ENCODE results near the gene CENPP. TPM values are rescaled to one million over a fixed set of nuclear protein-coding genes. Genes with fewer than 3 reads are reported as not detected.
A peak's percentile ranks its signal among the peaks of the same experiment; 100 is the strongest.

Gene CENPP
- total RNA-seq: 5.4 TPM
- long read RNA-seq, partial matches to known transcripts: 0 of 2 reads
- long read RNA-seq, other reads (novel, unspliced or antisense): 0 of 2 reads

GRCh38 chr9:92325269-92325990, at the start of gene CENPP, which contains the start of gene NOL8:
CENPP (plus strand) TSS chr9:92325953.
NOL8 (minus strand) TSS chr9:92325350; CDS start chr9:92324161, 1,189 bp downstream.
- Histone ChIP-seq H3K27me3 (ENCODE audit: low read depth) (no peaks in the 10 kb centered on the region), H3K36me3 (peaks cover 30% of the 10 kb centered on the region), H3K4me1 (peaks cover 40% of the 10 kb centered on the region), H3K27ac (replicated peaks) (peak within 1 kb of the TSS; percentile 97), H3K4me3 (peak within 1 kb of the TSS; percentile 88), H3K9me3 (replicated peaks) (no peaks in the 10 kb centered on the region)
- peak; percentile 82 for DNase-seq
- intact Hi-C loops (cut with micrococcal nuclease): loop anchor here (10.0 kb wide), 1 partner anchor 309 kb away; no protein-coding TSS in a partner anchor
- TF ChIP-seq, protein P1, sequence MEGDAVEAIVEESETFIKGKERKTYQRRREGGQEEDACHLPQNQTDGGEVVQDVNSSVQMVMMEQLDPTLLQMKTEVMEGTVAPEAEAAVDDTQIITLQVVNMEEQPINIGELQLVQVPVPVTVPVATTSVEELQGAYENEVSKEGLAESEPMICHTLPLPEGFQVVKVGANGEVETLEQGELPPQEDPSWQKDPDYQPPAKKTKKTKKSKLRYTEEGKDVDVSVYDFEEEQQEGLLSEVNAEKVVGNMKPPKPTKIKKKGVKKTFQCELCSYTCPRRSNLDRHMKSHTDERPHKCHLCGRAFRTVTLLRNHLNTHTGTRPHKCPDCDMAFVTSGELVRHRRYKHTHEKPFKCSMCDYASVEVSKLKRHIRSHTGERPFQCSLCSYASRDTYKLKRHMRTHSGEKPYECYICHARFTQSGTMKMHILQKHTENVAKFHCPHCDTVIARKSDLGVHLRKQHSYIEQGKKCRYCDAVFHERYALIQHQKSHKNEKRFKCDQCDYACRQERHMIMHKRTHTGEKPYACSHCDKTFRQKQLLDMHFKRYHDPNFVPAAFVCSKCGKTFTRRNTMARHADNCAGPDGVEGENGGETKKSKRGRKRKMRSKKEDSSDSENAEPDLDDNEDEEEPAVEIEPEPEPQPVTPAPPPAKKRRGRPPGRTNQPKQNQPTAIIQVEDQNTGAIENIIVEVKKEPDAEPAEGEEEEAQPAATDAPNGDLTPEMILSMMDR (IDR thresholded peaks at IDR 0.05; ENCODE audit: borderline replicate concordance): no peak

GRCh38 chr9:92276331-92277032, 49.3 kb upstream of the CENPP start:
- TF ChIP-seq, protein P1 (IDR thresholded peaks at IDR 0.05; ENCODE audit: borderline replicate concordance): no peak
- DNase-seq: no peak
- Histone ChIP-seq H3K36me3 (peaks cover 96% of the 10 kb centered on the region), H3K27ac (replicated peaks) (no peak overlapping the region), H3K27me3 (ENCODE audit: low read depth) (no peaks in the 10 kb centered on the region), H3K4me1 (no peaks in the 10 kb centered on the region), H3K9me3 (replicated peaks) (no peaks in the 10 kb centered on the region), H3K4me3 (no peak overlapping the region)
- intact Hi-C loops (cut with micrococcal nuclease): no loop called here

- no peaks in the 10 kb centered on the region for H3K27me3 ChIP-seq (ENCODE audit: low read depth)
- TF ChIP-seq, protein P1 (IDR thresholded peaks at IDR 0.05; ENCODE audit: borderline replicate concordance): no peak
- H3K4me3 ChIP-seq: no peak overlapping the region
- intact Hi-C loops (cut with micrococcal nuclease): no loop called here
- no peak overlapping the region for H3K27ac ChIP-seq (replicated peaks)
- H3K4me1 ChIP-seq: no peaks in the 10 kb centered on the region
- H3K36me3 ChIP-seq: peaks cover 96% of the 10 kb centered on the region
- DNase-seq: no peak
- no peaks in the 10 kb centered on the region for H3K9me3 ChIP-seq (replicated peaks)
Measured at GRCh38 chr9:92278110-92278509, 47.6 kb upstream of the CENPP start.

DNA sequence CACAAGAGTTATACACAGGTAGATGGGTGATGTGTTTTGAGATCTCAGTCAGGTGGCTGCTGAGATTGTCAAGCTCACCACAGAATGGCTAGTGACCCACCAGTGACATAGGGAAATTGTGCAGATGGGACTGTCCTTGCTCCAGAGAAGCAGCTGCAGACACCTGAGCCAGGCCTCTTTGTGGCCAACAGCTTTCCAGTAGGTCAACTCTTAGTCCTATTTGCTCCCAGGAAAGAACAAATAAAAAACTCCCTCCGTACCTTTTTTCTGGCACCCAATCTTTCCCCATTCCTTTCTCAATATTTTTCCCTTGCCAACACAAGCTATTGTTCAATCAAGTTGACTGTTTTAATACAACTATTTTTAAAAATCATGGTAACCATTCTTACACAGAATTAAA, 46.5 kb upstream of the CENPP start:
- Histone ChIP-seq H3K36me3 (peaks cover 96% of the 10 kb centered on the region), H3K9me3 (replicated peaks) (no peaks in the 10 kb centered on the region), H3K4me1 (no peaks in the 10 kb centered on the region), H3K4me3 (no peak overlapping the region), H3K27ac (replicated peaks) (no peak overlapping the region), H3K27me3 (ENCODE audit: low read depth) (no peaks in the 10 kb centered on the region)
- no peak for DNase-seq
- TF ChIP-seq, protein P1 (IDR thresholded peaks at IDR 0.05; ENCODE audit: borderline replicate concordance): no peak
- intact Hi-C loops (cut with micrococcal nuclease): no loop called here

DNA sequence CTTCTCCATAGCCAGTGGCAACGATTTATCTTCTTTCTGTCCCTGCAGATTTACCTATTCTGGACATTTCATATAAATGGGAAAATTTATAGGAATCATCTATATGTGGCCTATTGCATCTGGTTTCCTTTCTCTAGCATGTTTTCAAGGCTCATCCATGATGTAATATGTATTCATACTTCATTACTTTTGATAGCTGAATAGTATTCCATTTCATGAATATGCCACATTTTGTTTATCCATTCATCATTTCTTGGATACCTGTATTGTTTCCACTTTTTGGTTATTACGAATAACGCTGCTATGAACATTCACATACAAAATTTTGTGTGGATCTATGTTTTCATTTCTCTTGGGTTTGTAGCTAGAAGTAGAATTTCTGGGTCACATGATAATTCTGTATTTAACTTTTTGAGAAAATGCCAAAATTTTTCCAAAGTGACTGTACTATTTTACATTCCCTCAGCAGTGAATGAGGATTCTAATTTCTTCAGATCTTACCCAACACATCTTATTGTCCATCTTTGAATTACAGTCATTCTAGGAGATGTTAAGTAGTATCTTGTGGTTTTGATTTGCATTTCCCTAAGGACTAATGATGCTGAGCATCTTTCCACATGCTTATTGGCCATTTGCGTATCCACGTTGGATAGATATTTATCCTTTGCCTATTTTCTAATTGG, 35.9 kb upstream of the CENPP start:
- peaks cover 44% of the 10 kb centered on the region for H3K36me3 ChIP-seq

More for the DNA sequence above, 35.9 kb upstream of the CENPP start:
- TF ChIP-seq, protein P1 (IDR thresholded peaks at IDR 0.05; ENCODE audit: borderline replicate concordance): no peak
- no peak overlapping the region for H3K4me3 ChIP-seq
- H3K9me3 ChIP-seq (replicated peaks): no peaks in the 10 kb centered on the region
- H3K4me1 ChIP-seq: peaks cover 31% of the 10 kb centered on the region
- no peak overlapping the region for H3K27ac ChIP-seq (replicated peaks)
- H3K27me3 ChIP-seq (ENCODE audit: low read depth): no peaks in the 10 kb centered on the region
- DNase-seq: no peak
- intact Hi-C loops (cut with micrococcal nuclease): no loop called here

Measured in left ventricle myocardium inferior (tissue), 1 donor.